T-helper 1 cell treated with Interleukin-12 subunit alpha and Interleukin-12 subunit beta and Interleukin-4 antibody, amounts not matched to agents 30 ng/mL and 1 ng/mL, for 36 hours (primary cell): ENCODE results near the gene C1QTNF7. TPM values are rescaled to one million over a fixed set of nuclear protein-coding genes. Genes with fewer than 3 reads are reported as not detected.

Experiments
- intact Hi-C: fragments of 100-400 bp; cut with micrococcal nuclease; formaldehyde crosslinking; loops from one replicate; pipeline ENCODE4 v1.15.1; 2024
- total RNA-seq: library from RNA; stranded (reverse); gene quantifications from 2 replicates; pipeline ENCODE4 v1.2.3, GENCODE V29; 2022

Gene C1QTNF7
- total RNA-seq, 1 donor from 2014 or later = not detected

DNA sequence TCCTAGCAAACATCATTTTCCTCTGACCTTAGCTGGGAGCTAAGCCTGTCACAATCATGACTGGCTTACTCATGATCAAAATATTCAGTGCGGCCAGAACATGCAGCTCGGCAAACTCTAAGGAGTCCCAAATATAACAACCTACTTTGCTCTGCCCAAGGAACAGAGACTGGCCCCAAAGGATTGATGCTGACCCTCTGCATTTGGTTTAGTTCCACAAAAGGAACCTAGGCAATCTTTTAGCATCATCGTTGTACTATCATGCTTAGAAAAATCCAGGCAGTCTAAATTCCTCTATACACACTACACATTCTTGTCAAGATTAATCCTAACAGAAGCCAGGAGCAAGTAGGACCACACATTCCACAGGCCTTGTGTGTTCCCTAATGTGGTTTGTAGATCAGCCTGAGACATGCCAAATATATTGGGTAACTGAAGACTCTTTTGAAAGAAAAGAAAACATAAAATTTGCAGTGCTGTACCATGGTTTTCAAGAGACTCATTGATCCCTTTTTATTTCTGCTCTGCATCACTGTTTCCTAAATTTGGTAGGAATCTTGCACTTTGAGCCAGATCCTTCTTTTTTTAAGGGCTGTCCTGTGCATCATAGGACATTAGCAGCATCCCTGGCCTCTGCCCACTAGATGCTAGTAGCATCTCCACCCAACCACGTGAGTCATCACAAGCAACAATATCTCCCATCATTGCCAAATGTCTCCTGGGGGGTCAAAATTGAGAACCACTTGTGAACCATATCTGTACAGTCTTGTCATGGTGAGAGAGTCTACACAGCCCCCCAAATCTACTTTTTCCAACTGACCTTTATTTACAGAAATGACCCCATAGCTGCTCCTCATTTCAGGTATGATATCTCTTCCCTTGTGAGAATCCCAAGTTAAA is 24.3 kb downstream of the C1QTNF7 start:
- intact Hi-C loops = no loop called here

- intact Hi-C loops = loop anchor here (5.0 kb wide), 1 partner anchor 43 kb away; no protein-coding TSS in a partner anchor
Measured at GRCh38 chr4:15455290-15455689, 27.5 kb downstream of the C1QTNF7 start.

GRCh38 chr4:15457406-15458201 is 29.8 kb downstream of the C1QTNF7 start:
- intact Hi-C loops = loop anchor here (1.0 to 5.0 kb wide), 7 partner anchors 45 to 1801 kb away; no protein-coding TSS in a partner anchor

DNA sequence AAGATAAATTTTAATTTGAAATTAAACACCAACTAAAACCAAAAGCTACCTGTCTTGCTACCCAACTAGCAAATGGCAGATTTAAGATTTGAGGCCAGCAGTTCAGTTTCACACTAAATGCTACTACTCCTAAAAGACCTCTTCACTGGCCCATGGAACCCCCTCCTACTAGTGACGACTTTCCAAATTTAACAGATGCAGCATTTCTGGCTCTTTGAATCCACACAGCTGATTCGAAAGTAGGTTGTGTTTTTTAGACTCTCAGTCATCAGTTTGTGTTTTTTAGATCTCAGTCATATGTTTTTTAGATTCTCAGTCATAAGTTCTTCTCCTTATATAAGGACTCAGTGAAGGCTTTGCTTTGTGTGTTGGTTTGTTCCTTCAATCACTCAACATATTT is 30.8 kb downstream of the C1QTNF7 start:
- intact Hi-C loops = loop anchor here (5.0 kb wide), 1 partner anchor 46 kb away; no protein-coding TSS in a partner anchor

DNA sequence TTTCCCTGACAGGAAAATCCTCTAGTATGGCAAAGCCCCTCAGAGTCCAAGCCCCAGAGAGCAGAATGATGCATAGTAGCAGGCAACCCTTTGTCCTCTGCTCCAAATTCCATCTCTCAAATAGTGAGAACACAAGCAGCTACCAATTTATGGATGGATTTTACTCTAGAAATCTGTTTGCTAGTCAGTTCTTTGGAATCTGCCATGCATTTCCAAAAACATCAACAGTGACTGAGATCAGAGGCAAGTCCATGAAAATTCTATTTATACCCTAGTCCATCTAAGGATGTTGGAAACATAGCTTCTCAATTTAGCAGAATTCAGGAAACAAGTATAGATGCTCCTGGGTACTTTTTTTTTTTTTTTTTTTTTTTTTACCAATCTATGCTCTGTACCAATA is 31.9 kb downstream of the C1QTNF7 start:
- intact Hi-C loops = loop anchor here (5.0 kb wide), 1 partner anchor 47 kb away; no protein-coding TSS in a partner anchor

- intact Hi-C loops = no loop called here
Measured at GRCh38 chr4:15466596-15466995, 38.8 kb downstream of the C1QTNF7 start.

GRCh38 chr4:15469402-15470127 is 41.7 kb downstream of the C1QTNF7 start, which contains the start of gene CC2D2A:
Gene CC2D2A, plus strand, starts transcription at chr4:15469882. Its CDS starts 6,051 bp downstream, at chr4:15475933.
- intact Hi-C loops = no loop called here

- intact Hi-C loops = no loop called here
Measured at GRCh38 chr4:15470128-15470475, 42.3 kb downstream of the C1QTNF7 start.

DNA sequence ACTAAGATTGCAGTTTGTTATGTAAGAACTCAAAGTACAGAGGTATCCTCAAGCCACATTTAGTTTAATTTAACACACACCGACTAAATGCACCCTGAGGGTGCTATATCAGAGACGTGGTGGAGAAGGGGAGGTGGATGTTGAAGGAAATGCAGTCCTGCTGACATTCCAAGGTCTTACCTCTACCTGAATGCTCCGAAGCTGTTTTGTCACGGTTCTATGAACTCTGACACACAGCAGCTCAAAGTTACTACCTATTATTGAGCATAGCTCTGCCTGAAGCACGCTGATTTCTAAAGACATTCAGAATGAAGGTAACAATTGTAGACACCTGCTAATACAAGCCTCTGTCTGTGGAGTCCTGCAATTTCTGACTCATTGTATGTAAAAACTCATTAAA is 48.6 kb downstream of the C1QTNF7 start:
- intact Hi-C loops = loop anchor here (5.0 kb wide), 2 partner anchors 256 to 406 kb away; no protein-coding TSS in a partner anchor

GRCh38 chr4:15478724-15479088 is 50.9 kb downstream of the C1QTNF7 start:
- intact Hi-C loops = loop anchor here (1.0 to 5.0 kb wide), 5 partner anchors 172 to 523 kb away; no protein-coding TSS in a partner anchor

DNA sequence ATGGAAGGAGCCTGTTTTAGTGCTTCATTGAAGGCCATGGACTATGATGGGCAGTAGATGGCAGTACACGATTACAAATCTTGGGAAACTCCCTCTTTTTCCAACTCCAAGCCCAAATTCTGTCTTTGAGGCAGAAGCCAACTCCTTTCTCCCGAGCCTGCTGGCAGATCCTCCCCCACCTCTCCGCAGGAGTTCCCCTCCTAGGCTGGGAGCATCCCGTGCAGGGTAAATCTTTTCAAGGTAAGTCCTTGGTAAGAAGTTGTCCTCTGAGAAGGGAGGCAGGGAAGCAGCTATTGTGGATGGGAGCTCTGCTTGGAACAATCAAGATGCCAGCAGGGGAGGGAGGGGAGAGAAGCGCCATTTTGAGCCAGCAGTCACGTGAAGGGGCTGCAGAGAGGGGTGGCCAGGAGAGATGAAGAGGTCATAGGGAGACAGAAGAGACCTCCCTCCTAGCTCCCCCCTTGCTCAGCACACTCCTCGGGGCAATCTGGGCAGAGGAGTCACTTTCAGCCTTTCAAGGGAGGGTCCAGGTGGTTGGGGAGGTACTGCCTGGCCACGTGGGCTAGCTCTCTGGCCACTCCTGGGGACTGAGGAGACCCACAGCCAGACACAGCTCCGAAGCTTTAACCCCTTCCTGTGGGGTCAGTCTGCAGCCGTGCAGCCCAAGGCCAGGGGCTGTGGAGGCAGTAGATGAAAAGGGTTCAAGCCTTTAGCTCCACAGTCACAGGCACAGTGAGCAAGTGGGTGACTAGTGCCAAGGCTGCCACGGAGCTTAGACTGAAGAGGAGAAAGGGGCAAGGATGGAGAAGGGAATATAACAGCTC is 51.5 kb downstream of the C1QTNF7 start:
- intact Hi-C loops = loop anchor here (1.0 to 5.0 kb wide), 5 partner anchors 171 to 522 kb away; no protein-coding TSS in a partner anchor

GRCh38 chr4:15479913-15480185 is 52.0 kb downstream of the C1QTNF7 start:
- intact Hi-C loops = loop anchor here (1.0 to 5.0 kb wide), 5 partner anchors 170 to 521 kb away; no protein-coding TSS in a partner anchor

- intact Hi-C loops = no loop called here
Measured at GRCh38 chr4:15481961-15482745, 54.3 kb downstream of the C1QTNF7 start.

- intact Hi-C loops = no loop called here
Measured at GRCh38 chr4:15482842-15483241, 55.0 kb downstream of the C1QTNF7 start.

GRCh38 chr4:15488136-15488535 is 60.3 kb downstream of the C1QTNF7 start:
- intact Hi-C loops = no loop called here

DNA sequence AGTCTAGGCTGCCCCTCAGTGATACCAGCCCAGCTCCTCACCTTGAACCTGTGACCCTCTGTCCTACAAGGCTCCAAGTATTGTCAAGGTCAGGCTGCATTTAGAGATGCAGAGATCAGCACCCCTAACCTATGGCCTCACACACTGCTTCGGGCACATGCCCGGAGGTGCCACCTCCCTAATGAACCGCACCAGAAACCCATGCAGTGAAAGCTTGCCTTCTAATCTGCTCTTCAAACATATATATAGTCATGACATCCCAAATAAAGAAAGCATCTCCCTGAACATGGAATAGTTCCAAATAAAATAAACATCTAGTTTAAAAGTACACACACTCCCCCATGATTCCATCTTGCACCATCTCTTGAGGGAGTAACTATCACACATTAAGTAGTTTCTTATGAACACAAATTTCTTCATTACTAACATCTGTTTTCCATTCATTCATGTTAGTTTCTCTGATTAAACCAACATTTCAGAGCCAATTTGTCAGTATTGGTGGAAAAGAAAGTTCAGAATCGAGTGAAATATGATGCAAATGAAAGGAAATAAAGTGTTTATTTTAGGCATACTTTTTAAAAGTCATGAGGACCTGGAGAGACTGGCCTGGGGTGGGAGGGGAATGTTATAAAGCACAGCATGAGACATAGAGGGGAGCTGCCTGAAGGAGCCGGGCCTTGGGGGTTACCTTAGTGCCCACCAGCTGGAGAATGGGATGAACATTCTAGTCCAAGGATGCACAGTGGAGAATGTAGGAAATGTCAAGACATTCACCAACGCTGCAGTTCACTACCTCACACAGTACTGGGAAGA is 61.0 kb downstream of the C1QTNF7 start:
- intact Hi-C loops = no loop called here

DNA sequence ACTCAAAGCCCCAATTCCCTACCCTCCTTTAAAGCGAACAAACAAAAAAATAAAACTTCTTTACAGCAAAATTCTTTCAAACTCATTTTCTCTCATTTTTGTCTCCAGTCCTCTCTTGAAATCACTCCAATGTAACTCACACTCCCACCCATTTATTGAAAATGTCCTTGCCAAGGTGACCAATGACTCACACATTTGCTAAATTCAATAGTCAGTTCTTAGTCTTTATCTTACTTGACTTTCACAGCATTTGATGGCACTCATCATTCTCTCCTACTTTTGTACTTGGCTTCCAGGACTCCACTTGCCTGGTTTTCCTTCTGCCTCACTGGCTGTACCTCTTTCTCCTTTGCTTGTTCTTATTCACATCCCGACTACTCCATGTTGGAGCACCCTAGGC is 61.7 kb downstream of the C1QTNF7 start:
- intact Hi-C loops = no loop called here

- intact Hi-C loops = no loop called here
Measured at GRCh38 chr4:15493411-15493810, 65.6 kb downstream of the C1QTNF7 start.

- intact Hi-C loops = no loop called here
Measured at GRCh38 chr4:15495621-15496020, 67.8 kb downstream of the C1QTNF7 start.
